GM12892 (cell line): ENCODE measurements around the gene CEP135.

ENCODE experiments used
- POLR2AphosphoS5 ChIP-seq: IDR thresholded peaks from 2 replicates; pipeline ENCODE4 v1.6.1; 2011; ENCODE audit warnings: low read depth, low read length, control low read depth
- TAF1 ChIP-seq: IDR thresholded peaks from 2 replicates; pipeline ENCODE4 v1.6.1; 2011; ENCODE audit warnings: low read depth, mild to moderate bottlenecking, control low read depth, low read length, borderline replicate concordance

GRCh38 chr4:55941881-55942396 lies 6.8 kb upstream of the CEP135 start:
- TF ChIP-seq TAF1 (no peak), POLR2AphosphoS5 (no peak)
